Right lobe of liver (tissue), 6 donors: ENCODE measurements around the gene DOLK. TPM values are rescaled to one million over a fixed set of nuclear protein-coding genes. Genes with fewer than 3 reads are reported as not detected.
A peak's percentile ranks its signal among the peaks of the same experiment; 100 is the strongest.

Experiments
- ATAC-seq, 4 donors: fragments of 200-7000 bp; cut with Tn5 transposase; one replicate each; pipeline ENCODE4 v1.9.1; 2020; ENCODE audit warnings: mild to moderate bottlenecking in 4 of 4, moderate library complexity in 4 of 4
- DNase-seq, 3 donors: peaks; one replicate each; pipeline ENCODE4 v3.0.0-alpha.2; 2020
- H3K27ac ChIP-seq, 3 donors: fragments of 200-600 bp; one replicate each; pipeline ENCODE4 v1.8.0; 2022
- H3K27me3 ChIP-seq, 2 donors: fragments of 200-600 bp; one replicate each; pipeline ENCODE4 v1.8.0; 2022
- H3K36me3 ChIP-seq, 4 donors: fragments of 200-600 bp; sonication (generic) in 1 of 4; one replicate each; pipeline versions ENCODE4 v1.5.1 to v1.8.0; 2017 to 2022; ENCODE audit warnings: control low read depth in 1 of 4
- H3K4me1 ChIP-seq, 4 donors: fragments of 200-600 bp; sonication (generic) in 1 of 4; one replicate each; pipeline versions ENCODE4 v1.5.1 to v1.8.0; 2017 to 2022; ENCODE audit warnings: control low read depth in 1 of 4
- H3K4me3 ChIP-seq, 3 donors: fragments of 200-600 bp; one replicate each; pipeline ENCODE4 v1.8.0; 2022
- H3K9me3 ChIP-seq, 4 donors: fragments of 200-600 bp; sonication (generic) in 1 of 4; one replicate each; pipeline versions ENCODE4 v1.5.1 to v1.8.0; 2017 to 2022; ENCODE audit warnings: control low read depth in 1 of 4
- POLR2A ChIP-seq: fragments of 450-650 bp; IDR thresholded peaks from one replicate; pipeline ENCODE4 v1.6.1; 2017; ENCODE audit warnings: antibody characterized with exemption, mild to moderate bottlenecking
- WGBS: methylation state at CpG from one replicate; pipeline ENCODE4 v1.1.6; 2018; ENCODE audit warnings: low coverage, low lambda C conversion rate; ENCODE audit not compliant: insufficient coverage; ENCODE audit errors: missing lambda C conversion rate; 5-methylcytosine and 5-hydroxymethylcytosine counted together
- intact Hi-C, 2 donors: fragments of 100-400 bp; cut with DNase I; formaldehyde crosslinking; loops; one replicate each; pipeline versions ENCODE4 v1.11.2 to v1.14.1; 2022
- total RNA-seq, 6 experiments: library from RNA; depleted of rRNA in 2 of 6; stranded (reverse); fragments of >200 nt in 2 of 6; fragmentation: NEBNext Ultra II Directional in 3 of 6; extraction: Animal tissue kit (Norgen Biotek cat#: 25700) in 3 of 6; gene quantifications; one replicate each; pipeline versions ENCODE4 v1.1.0 to v1.2.4, GENCODE V29; 2016 to 2023
- TF ChIP-seq, protein P1 (sequence below), 4 donors: fragments of 200-600 bp in 3 of 4; fragments of 450-650 bp in 1 of 4; IDR thresholded peaks; one replicate each; pipeline versions ENCODE4 v1.5.1 to v1.8.0; 2016 to 2022; ENCODE audit warnings: antibody characterized with exemption in 4 of 4, mild to moderate bottlenecking in 2 of 4
- donor health status: DM: no; HTN: yes; CAD: no.
- donor health status: DM: no; HTN: no; CAD: no.
- donor health status: DM: no; HTN: no; CAD: no.
- donor health status: DM: no; HTN: yes; CAD: no.
- donor health status: DM: no; HTN: yes; CAD: no.

Gene DOLK
- total RNA-seq, 6 experiments from 2014 or later: 6.6 to 17.3 (median 8.4) TPM

DNA sequence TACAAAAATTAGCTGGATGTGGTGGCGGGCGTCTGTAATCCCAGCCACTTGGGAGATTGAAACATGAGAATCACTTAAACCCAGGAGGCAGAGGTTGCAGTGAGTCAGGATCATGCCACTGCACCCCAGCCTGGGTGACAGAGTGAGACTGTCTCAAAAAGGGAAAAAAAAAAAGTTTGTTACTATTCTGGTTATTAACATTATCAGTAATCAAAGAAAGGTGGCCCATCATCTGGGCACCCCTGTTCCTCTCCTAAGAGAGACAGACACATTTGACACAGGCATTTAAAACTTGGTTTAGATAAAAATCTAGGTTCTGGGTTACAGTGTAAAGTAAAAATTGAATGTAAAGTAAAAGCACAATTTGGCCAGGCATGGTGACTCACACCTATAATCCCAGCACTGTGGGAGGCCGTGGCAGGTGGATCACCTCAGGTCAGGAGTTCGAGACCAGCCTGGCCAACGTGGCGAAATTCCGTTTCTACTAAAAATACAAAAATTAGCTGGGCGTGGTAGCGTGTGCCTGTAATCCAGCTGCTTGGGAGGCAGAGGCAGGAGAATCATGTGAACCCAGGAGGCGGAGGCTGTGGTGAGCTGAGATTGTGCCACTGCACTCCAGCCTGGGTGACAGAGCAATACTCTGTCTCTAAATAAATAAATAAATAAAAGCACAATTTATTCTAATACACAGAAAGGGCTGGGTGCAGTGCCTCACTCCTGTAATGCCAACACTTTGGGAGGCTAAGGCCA, 43.4 kb downstream of the DOLK start:
- TF ChIP-seq, protein P1, sequence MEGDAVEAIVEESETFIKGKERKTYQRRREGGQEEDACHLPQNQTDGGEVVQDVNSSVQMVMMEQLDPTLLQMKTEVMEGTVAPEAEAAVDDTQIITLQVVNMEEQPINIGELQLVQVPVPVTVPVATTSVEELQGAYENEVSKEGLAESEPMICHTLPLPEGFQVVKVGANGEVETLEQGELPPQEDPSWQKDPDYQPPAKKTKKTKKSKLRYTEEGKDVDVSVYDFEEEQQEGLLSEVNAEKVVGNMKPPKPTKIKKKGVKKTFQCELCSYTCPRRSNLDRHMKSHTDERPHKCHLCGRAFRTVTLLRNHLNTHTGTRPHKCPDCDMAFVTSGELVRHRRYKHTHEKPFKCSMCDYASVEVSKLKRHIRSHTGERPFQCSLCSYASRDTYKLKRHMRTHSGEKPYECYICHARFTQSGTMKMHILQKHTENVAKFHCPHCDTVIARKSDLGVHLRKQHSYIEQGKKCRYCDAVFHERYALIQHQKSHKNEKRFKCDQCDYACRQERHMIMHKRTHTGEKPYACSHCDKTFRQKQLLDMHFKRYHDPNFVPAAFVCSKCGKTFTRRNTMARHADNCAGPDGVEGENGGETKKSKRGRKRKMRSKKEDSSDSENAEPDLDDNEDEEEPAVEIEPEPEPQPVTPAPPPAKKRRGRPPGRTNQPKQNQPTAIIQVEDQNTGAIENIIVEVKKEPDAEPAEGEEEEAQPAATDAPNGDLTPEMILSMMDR (IDR thresholded peaks at IDR 0.05): no peak
- no peak for TF ChIP-seq POLR2A

DNA sequence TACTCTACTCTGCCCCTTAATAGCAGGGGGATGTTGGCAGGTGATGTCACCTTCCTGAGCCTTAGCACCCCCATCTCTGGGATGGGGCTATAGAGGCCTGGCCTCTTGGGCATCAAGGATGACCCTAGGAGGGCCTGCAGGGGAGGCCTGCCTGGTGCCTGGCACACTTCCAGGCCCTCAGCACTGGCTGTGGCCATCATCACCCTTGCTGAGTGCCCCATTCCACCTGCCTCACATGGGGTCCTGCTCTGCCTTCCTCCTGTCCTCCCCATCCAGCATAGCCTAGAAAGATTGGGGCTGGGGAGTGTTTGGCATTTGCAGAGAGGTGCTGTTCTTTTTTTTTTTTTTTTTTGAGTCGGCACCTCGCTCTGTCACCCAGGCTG, 44.3 kb downstream of the DOLK start:
- H3K4me1 ChIP-seq: no peaks in the 10 kb centered on the region
- ATAC-seq (peak in 3 of 4 donors; percentile 2 to 12 (median 6)), DNase-seq (no peak)
- H3K36me3 ChIP-seq: peaks cover 0 to 25% (median 7%) of the 10 kb centered on the region in 4 donors
- H3K27ac ChIP-seq: no peak overlapping the region
- H3K9me3 ChIP-seq: no peaks in the 10 kb centered on the region
- H3K4me3 ChIP-seq: no peak overlapping the region
- WGBS: no CpG with 5 or more reads among the region's 2 CpGs
- no peak for TF ChIP-seq POLR2A
- intact Hi-C loops: no loop called here
- no peaks in the 10 kb centered on the region for H3K27me3 ChIP-seq

More for the DNA sequence above, 43.4 kb downstream of the DOLK start:
- no peak overlapping the region for H3K4me3 ChIP-seq
- no peaks in the 10 kb centered on the region for H3K4me1 ChIP-seq
- intact Hi-C loops: no loop called here
- no peaks in the 10 kb centered on the region for H3K9me3 ChIP-seq
- DNase-seq (no peak), ATAC-seq (no peak)
- WGBS: 86% methylated on average over 10 of the region's 10 CpGs
- H3K27me3 ChIP-seq: no peaks in the 10 kb centered on the region
- H3K27ac ChIP-seq: no peak overlapping the region
- peaks cover 2 to 35% (median 12%) of the 10 kb centered on the region in 4 donors for H3K36me3 ChIP-seq

DNA sequence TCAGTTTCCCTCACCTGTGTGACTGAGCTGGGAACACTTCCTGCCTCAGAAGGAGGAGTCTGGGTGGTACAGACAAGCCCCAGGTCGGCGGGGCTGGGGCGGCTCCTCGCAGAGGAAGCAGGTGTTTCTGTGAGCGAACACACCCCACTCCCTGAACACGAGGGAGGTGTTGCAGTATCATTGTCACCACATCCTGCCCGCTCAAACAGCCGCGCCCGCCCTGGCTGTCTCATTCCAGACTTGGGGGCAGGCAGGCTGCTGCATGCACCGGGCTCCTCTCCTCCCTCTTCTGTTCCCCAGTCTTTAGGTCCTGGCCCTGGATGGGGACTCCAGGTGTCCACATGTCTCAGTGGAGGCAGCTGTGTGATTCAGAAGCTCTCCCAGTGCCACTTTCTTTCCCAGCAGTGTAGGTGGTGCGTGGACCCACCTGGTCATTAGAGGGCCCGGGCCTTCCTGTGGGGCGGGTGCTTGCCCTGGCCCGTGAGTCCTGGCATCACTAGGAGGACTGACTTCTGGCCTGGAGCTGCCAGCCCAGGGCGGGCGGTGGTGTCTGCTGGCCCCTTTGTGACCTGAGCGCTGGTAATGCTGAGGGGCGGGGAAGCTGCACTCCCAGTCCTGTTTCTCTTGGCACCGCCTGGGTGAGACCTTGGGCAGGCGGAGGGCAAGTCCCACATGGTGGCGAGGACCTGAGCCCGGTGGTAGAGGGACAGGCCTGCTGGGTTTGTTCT, 44.9 kb downstream of the DOLK start:
- TF ChIP-seq, protein P1 (IDR thresholded peaks at IDR 0.05): no peak
- no peak for TF ChIP-seq POLR2A
- no peak for DNase-seq
- peak; percentile 28 to 34 (median 32) for ATAC-seq
- intact Hi-C loops: no loop called here
- no peaks in the 10 kb centered on the region for H3K9me3 ChIP-seq
- H3K36me3 ChIP-seq: peaks cover 0 to 20% (median 2%) of the 10 kb centered on the region in 4 donors
- no peaks in the 10 kb centered on the region for H3K4me1 ChIP-seq
- no peak overlapping the region for H3K4me3 ChIP-seq
- H3K27me3 ChIP-seq: no peaks in the 10 kb centered on the region
- no CpG with 5 or more reads among the region's 23 CpGs for WGBS
- peak overlapping the region in 1 of 3 donors; percentile 24 for H3K27ac ChIP-seq

DNA sequence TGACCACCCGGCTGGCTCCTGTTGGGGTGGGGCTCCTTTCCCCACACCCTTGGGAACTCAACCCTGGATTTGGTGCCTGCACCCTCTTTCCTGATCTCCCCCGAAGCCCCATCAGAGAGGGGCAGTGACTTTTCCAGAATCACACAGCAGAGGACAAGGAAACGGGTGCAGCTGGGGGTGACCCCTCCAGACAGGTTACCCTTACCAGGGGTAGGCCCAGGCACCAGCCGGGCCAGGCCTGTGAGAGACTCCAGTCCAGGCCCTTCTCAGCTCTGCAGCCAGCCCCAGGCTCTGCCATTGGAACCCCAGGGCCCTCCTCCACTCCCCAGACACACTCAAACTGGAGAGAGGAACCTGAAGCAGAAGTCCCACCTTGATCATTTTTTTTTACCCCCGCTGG, 45.6 kb downstream of the DOLK start:
- DNase-seq (no peak), ATAC-seq (peak in 2 of 4 donors; percentile 1 to 24)
- Histone ChIP-seq H3K27ac (peak overlapping the region in 1 of 3 donors; percentile 24), H3K9me3 (no peaks in the 10 kb centered on the region), H3K36me3 (peaks cover 0 to 13% (median under 1%) of the 10 kb centered on the region in 4 donors), H3K4me3 (no peak overlapping the region), H3K27me3 (no peaks in the 10 kb centered on the region), H3K4me1 (no peaks in the 10 kb centered on the region)
- no peak for TF ChIP-seq POLR2A
- TF ChIP-seq, protein P1 (IDR thresholded peaks at IDR 0.05): no peak
- intact Hi-C loops: no loop called here
- WGBS: 75% methylated on average over 1 of the region's 5 CpGs

DNA sequence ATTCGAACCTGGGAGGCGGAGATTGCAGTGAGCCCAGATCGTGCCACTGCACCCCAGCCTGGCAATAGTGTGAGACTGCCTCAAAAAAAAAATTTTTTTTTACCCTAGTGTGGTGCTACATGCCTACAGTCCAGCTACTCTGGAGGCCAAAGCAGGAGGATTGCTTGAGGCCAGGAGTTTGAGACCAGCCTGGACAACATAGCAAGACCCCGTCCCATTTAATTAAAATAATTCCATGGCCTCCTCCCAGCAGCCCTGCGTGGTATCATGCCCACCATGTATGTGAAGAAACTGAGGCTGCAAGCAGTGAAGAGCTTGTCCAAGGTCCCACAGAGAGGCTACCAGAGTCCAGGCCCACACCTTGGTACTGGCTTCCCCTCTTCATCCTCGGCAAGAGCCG, 46.0 kb downstream of the DOLK start:
- TF ChIP-seq POLR2A: no peak
- TF ChIP-seq, protein P1 (IDR thresholded peaks at IDR 0.05): no peak
- no peaks in the 10 kb centered on the region for H3K27me3 ChIP-seq
- no peaks in the 10 kb centered on the region for H3K4me1 ChIP-seq
- no peak overlapping the region for H3K4me3 ChIP-seq
- ATAC-seq: no peak
- WGBS: no CpG with 5 or more reads among the region's 7 CpGs
- H3K9me3 ChIP-seq: no peaks in the 10 kb centered on the region
- peaks cover 0 to 9% (median under 1%) of the 10 kb centered on the region in 4 donors for H3K36me3 ChIP-seq
- intact Hi-C loops: no loop called here
- no peak for DNase-seq
- peak overlapping the region in 1 of 3 donors; percentile 24 for H3K27ac ChIP-seq
